HFFc6 (cell line): ENCODE measurements around the gene GRPEL2. TPM values are rescaled to one million over a fixed set of nuclear protein-coding genes. Genes with fewer than 3 reads are reported as not detected.

ENCODE experiments used
- DNase-seq: peaks from one replicate; pipeline ENCODE4 v3.0.0-alpha.2; 2018
- H3K27ac Mint-ChIP-seq: 2 replicates; pipeline ENCODE4 v1.8.0; 2020; ENCODE audit warnings: mild to moderate bottlenecking, mixed read lengths
- H3K27me3 Mint-ChIP-seq: 2 replicates; pipeline ENCODE4 v1.8.0; 2021; ENCODE audit warnings: mild to moderate bottlenecking, moderate library complexity, mixed read lengths; ENCODE audit not compliant: insufficient read depth
- H3K36me3 Mint-ChIP-seq: 2 replicates; pipeline ENCODE4 v1.8.0; 2021; ENCODE audit warnings: low read depth, mixed read lengths
- H3K4me1 Mint-ChIP-seq: 2 replicates; pipeline ENCODE4 v1.8.0; 2020; ENCODE audit warnings: low read depth, mixed read lengths
- H3K4me3 Mint-ChIP-seq: 2 replicates; pipeline ENCODE4 v1.8.0; 2020; ENCODE audit warnings: mild to moderate bottlenecking, moderate library complexity, mixed read lengths
- H3K9me3 Mint-ChIP-seq: 2 replicates; pipeline ENCODE4 v1.8.0; 2020; ENCODE audit warnings: mild to moderate bottlenecking, mixed read lengths
- total RNA-seq, 6 experiments: library from RNA; stranded (reverse); fragmentation: NEBNext Ultra II Directional; extraction: Animal tissue kit (Norgen Biotek cat#: 25700); gene quantifications; 2 replicates in 1 of 6; 3 replicates in 5 of 6; pipeline ENCODE4 v1.2.3, GENCODE V29; 2021
- TF ChIP-seq, protein P1 (sequence below): fragments of 200-600 bp; sonication (generic); IDR thresholded peaks from 2 replicates; pipeline ENCODE4 v1.5.0; 2021; ENCODE audit warnings: antibody characterized with exemption, mild to moderate bottlenecking

GRPEL2 gene
- total RNA-seq, 6 experiments from 2014 or later: 15.6 to 18.9 (median 17.5) TPM

DNA sequence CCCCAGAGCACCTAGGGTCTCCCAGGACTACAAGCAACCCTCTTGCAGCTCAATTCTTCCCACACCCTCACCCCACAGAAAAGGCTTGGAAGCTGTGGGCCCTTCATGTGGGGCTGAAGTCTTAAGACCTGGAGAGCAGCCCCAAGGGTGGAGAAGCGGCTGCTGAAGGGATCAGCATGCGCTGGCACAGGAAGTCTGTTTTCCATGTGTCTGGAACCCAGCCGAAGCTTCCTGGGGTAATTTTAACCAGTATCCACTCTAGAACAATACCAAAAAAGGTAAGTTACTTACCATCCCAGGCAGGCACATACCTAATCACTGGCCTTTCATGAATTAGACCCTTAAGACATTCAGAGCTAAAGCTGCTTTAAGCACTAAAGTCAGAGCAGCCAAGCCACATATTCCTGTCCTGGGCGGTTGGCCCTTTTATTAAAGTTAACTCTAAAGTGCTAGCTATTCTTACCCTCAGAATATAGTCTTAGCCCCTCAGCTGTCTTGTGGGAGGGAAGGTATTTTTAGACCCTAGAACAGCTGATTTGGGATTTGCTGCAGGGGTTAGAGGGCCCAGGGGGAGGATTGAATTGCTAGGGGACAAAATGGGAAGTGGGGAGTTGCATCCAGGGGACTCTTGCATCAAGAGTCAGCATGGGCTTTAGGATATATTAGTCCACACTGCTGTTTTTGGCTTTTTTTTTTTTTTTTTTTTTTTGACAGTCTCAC is 26.9 kb downstream of the GRPEL2 start:
- no peak overlapping the region for H3K27ac Mint-ChIP-seq
- peaks cover 7% of the 10 kb centered on the region; the same call in 1 of the 2 replicates for H3K4me1 Mint-ChIP-seq
- TF ChIP-seq, protein P1, sequence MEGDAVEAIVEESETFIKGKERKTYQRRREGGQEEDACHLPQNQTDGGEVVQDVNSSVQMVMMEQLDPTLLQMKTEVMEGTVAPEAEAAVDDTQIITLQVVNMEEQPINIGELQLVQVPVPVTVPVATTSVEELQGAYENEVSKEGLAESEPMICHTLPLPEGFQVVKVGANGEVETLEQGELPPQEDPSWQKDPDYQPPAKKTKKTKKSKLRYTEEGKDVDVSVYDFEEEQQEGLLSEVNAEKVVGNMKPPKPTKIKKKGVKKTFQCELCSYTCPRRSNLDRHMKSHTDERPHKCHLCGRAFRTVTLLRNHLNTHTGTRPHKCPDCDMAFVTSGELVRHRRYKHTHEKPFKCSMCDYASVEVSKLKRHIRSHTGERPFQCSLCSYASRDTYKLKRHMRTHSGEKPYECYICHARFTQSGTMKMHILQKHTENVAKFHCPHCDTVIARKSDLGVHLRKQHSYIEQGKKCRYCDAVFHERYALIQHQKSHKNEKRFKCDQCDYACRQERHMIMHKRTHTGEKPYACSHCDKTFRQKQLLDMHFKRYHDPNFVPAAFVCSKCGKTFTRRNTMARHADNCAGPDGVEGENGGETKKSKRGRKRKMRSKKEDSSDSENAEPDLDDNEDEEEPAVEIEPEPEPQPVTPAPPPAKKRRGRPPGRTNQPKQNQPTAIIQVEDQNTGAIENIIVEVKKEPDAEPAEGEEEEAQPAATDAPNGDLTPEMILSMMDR: no peak
- H3K36me3 Mint-ChIP-seq: no peaks in the 10 kb centered on the region
- DNase-seq: no peak
- no peaks in the 10 kb centered on the region for H3K9me3 Mint-ChIP-seq
- no peak overlapping the region for H3K4me3 Mint-ChIP-seq
- peaks cover 11% of the 10 kb centered on the region for H3K27me3 Mint-ChIP-seq

DNA sequence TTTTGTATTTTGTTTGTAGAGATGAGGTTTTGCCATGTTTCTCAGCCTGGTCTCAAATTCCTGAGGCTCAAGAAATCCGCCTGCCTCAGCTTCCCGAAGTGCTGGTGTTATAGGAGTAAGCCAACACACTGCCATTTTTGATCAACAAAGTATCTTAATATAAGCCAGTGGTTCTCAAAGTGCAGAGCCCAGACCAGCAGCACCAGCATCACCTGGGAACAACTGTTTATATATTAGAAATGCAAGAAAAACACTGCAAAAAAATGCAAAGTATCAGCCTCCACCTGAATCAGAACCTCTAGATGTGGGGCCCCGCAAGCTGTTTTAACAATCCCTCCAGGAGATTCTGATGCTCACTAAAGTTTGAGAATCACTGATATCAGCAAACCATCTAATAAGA is 27.6 kb downstream of the GRPEL2 start:
- no peak for DNase-seq
- TF ChIP-seq, protein P1: no peak
- no peaks in the 10 kb centered on the region for H3K9me3 Mint-ChIP-seq
- H3K4me1 Mint-ChIP-seq: no peaks in the 10 kb centered on the region
- H3K4me3 Mint-ChIP-seq: no peak overlapping the region
- no peaks in the 10 kb centered on the region for H3K36me3 Mint-ChIP-seq
- H3K27ac Mint-ChIP-seq: no peak overlapping the region
- peaks cover 9% of the 10 kb centered on the region for H3K27me3 Mint-ChIP-seq

DNA sequence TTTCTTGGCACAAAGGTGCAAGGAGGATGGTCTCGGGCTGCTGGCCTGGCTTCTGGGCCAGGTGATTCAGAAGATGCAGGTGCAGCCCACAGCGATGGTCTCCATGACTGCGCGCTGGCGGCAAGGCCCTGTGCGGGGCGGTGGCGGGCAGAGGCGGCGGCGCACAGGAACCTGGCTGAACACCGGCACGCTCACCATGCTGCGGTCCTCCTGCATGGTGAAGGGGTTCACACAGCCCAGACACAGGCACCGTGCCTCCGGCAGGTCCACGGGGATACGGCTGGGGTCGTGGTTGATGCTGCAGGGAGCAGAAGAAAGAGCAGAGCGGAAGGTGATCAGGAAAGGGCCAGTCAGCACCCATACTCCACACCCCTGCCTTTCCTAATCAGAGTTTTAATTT is 29.0 kb downstream of the GRPEL2 start:
- no peak for DNase-seq
- Mint-ChIP-seq H3K36me3 (no peaks in the 10 kb centered on the region), H3K27me3 (peaks cover 9% of the 10 kb centered on the region), H3K4me3 (no peak overlapping the region), H3K9me3 (no peaks in the 10 kb centered on the region), H3K27ac (no peak overlapping the region), H3K4me1 (no peaks in the 10 kb centered on the region)
- TF ChIP-seq, protein P1: no peak

DNA sequence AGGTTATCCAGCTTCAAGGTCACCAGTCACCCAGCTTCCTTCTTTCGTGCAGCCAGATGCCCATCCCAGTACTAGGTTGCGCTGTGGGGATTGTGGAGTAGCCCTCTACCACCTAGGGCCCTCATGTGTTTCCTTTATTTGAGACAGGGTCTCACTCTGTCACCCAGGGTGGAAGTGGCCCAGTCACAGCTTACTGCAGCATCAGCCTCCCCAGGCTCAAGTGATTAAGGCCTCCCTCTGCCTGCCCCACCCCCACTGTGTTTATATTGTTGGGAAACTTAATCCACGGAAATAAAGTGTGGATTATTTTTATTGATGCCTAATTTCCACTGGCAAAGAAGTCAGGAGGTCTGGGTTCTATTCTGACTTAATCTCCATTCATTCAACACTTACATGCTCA is 29.5 kb downstream of the GRPEL2 start:
- H3K27me3 Mint-ChIP-seq: peaks cover 9% of the 10 kb centered on the region
- no peaks in the 10 kb centered on the region for H3K36me3 Mint-ChIP-seq
- no peak for DNase-seq
- no peaks in the 10 kb centered on the region for H3K4me1 Mint-ChIP-seq
- no peaks in the 10 kb centered on the region for H3K9me3 Mint-ChIP-seq
- TF ChIP-seq, protein P1: no peak
- no peak overlapping the region for H3K4me3 Mint-ChIP-seq
- H3K27ac Mint-ChIP-seq: no peak overlapping the region

DNA sequence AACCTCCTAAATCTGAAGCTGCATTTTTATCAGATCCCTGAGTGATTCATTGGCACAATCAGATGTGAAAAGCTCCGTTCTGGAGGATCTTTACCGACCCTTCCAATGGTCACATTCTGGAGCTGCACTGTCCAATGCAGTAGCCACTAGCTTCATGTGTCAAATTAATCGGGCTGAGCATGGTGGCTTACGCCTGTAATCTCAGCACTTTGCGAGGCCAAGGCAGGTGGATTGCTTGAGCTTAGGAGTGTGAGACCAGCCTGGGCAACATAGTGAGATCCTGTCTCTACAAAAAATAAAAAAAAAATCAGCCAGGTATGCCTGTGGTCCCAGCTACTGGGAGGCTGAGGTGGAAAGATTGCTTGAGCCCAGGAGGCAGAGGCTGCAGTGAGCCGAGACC is 30.1 kb downstream of the GRPEL2 start:
- Mint-ChIP-seq H3K27me3 (peaks cover 9% of the 10 kb centered on the region), H3K4me1 (no peaks in the 10 kb centered on the region), H3K27ac (no peak overlapping the region), H3K9me3 (no peaks in the 10 kb centered on the region), H3K4me3 (no peak overlapping the region), H3K36me3 (no peaks in the 10 kb centered on the region)
- TF ChIP-seq, protein P1: no peak
- DNase-seq: no peak
